Ovary (tissue), 3 donors: Measurements from ENCODE around the gene OGFOD3.

Source experiments
- EP300 ChIP-seq: sonication (generic); formaldehyde crosslinking; IDR thresholded peaks from one replicate; pipeline ENCODE4 v1.6.1; 2017; ENCODE audit warnings: antibody characterized with exemption
- POLR2A ChIP-seq: fragments of 450-650 bp; IDR thresholded peaks from one replicate; pipeline ENCODE4 v1.6.1; 2017; ENCODE audit warnings: antibody characterized with exemption, mild to moderate bottlenecking, moderate library complexity
- TF ChIP-seq, protein P1 (sequence below), 3 donors: fragments of 450-650 bp in 2 of 3; fragments of 200-600 bp in 1 of 3; IDR thresholded peaks; one replicate each; pipeline versions ENCODE4 v1.5.1 to v1.8.0; 2016 to 2022; ENCODE audit warnings: antibody characterized with exemption in 3 of 3, mild to moderate bottlenecking in 1 of 3
- donor health status: DM: no; HTN: no; CAD: no.

DNA sequence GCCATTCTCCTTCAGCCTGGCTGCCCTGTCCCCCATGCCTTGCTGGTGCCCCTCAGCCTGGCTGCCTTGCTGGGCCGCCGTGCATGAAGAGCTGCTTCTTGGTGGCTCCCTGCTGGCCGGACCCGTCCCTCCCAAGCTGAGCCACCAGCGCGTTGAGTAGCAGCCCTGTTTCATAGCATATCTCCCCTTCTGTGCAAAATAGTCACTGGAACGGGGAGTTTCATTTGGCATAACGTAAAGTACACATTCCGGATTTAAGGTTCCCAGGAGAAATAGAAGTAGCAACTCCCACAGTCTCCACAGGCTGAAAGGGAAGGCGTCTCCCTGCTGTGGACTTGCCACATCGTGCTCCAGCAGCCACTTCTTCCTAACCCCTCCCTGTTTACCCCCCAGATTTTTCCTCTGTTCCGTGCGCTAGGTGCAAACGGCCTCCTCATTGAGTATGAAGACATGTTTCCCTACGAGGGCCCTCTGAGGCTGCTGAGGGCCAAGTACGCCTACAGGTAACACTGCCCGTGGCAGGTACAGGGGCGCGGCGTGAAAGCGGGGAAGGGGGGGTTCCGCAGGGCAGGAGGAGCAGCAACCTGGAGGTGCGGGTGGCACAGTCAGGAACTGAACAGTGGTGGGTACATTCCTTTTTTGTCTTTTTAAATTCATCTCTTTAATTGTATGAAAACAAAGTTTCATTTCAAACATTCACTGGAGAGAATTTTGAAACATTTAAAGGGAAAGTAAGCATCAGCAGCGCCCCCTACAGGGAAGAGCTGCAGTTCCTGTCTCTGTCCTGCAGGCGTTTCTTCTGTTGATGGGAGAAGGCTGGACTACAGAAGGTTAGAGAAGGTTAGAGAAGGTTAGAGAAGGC, 5.8 kb upstream of the OGFOD3 start:
- TF ChIP-seq POLR2A (no peak), EP300 (no peak)
- TF ChIP-seq, protein P1, sequence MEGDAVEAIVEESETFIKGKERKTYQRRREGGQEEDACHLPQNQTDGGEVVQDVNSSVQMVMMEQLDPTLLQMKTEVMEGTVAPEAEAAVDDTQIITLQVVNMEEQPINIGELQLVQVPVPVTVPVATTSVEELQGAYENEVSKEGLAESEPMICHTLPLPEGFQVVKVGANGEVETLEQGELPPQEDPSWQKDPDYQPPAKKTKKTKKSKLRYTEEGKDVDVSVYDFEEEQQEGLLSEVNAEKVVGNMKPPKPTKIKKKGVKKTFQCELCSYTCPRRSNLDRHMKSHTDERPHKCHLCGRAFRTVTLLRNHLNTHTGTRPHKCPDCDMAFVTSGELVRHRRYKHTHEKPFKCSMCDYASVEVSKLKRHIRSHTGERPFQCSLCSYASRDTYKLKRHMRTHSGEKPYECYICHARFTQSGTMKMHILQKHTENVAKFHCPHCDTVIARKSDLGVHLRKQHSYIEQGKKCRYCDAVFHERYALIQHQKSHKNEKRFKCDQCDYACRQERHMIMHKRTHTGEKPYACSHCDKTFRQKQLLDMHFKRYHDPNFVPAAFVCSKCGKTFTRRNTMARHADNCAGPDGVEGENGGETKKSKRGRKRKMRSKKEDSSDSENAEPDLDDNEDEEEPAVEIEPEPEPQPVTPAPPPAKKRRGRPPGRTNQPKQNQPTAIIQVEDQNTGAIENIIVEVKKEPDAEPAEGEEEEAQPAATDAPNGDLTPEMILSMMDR (IDR thresholded peaks at IDR 0.05) = no peak
